GM15510 (cell line): ENCODE results near the gene ZBTB37.

Source experiments
- POLR2A ChIP-seq: IDR thresholded peaks from 3 replicates; pipeline ENCODE4 v1.6.1; 2011; ENCODE audit warnings: borderline replicate concordance; ENCODE audit not compliant: insufficient read length; ENCODE audit errors: extremely low read depth

The ZBTB37 gene

GRCh38 chr1:173868266-173869020 is at the start of gene ZBTB37:
ZBTB37 (plus strand) TSS chr1:173868380; CDS start chr1:173870226, 1,846 bp downstream.
- no peak for TF ChIP-seq POLR2A

- no peak for TF ChIP-seq POLR2A
Observed at GRCh38 chr1:173818459-173818858, 49.7 kb upstream of the ZBTB37 start.

DNA sequence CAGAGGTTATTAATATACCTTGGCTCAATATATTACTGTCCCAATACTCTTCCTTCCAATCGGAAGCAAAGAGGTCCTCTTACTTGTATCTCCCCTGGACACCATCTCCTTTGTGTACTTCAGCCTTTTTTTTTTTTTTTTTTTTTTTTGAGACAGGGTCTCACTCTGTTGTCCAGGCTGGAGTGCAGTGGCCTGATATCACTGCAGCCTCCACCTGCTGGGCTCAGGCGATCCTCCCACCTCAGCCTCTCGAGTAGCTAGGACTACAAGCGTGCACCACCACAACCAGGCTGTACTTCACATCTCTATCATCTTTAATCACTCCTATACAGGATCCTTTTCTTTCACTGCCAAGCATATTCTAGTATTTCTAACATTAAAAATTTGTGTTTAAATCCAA is 46.5 kb upstream of the ZBTB37 start:
- TF ChIP-seq POLR2A: no peak

DNA sequence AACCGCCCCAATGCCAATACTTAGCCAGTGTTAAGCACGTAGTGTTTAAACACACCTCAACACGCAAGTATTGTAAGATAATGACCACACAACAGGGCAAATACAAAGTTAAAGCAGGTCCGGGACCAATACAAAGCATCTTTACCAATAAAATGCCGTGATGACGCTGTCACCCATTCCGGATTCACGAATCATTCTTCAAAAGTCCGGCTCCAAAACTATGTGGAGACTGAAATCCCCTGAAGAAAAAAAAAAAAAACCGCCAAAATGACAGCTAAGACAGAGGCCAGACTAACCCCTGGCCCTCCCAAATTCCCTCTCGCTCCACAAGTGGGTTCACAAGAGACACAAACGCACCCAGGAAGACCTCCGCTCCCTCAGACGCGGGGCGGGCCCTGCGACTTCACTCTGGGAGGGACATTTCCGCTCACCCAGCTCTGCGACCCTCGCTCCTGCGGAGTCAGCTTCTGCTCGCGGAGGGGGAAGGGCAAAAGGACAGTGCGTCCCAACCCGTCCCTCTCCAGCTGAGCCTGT is 44.3 kb upstream of the ZBTB37 start:
- TF ChIP-seq POLR2A: peak; percentile 58

DNA sequence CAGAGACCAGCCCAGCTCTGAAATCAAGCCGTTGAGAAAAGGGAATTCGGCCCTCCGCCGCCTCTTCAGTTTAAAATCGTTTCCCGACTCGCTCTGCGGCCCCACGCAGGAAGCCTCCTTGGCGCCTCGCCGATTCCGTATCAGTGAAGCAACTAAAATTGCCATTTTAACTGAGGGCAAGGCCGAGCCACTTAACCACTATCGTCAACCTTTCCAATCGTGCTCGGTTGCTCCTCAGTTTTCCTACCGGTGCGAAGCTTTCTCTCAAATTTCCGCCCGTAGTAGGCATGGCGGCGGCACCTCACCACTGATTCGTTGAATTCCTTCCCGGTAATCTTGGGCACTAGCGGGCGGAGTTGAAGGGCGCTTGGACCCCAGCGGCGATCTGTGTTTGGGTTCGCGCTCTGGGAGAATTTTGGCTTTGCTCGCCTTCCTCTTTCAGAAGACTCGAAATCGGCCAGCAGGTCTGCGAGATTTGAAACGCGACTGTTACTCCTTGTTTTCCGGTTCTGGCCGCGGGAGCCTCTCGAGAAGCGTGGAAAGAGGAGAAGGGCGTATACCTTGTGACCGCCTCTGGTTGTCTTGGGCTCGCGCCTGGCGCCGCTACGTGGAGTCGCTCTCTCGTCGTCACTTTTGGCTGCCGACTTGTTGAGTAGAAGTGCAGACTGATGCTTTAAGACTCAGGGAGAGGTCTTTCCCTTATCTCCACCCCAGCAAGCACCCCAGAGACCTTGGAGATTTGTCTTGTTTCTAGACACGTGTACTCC is 43.7 kb upstream of the ZBTB37 start, which contains the start of the genes CENPL and DARS2:
Gene CENPL, minus strand, starts transcription at position 569 of the 767 bp plus-strand sequence. CDS start 13,584 bp downstream, outside the sequence.
Gene DARS2, plus strand, starts transcription at position 359 of the 767 bp plus-strand sequence. CDS start 557 bp downstream, outside the sequence.
- peak; percentile 57 for TF ChIP-seq POLR2A

GRCh38 chr1:173827611-173828010 is 40.6 kb upstream of the ZBTB37 start:
- no peak for TF ChIP-seq POLR2A

GRCh38 chr1:173832748-173833147 is 35.4 kb upstream of the ZBTB37 start:
- TF ChIP-seq POLR2A: no peak

DNA sequence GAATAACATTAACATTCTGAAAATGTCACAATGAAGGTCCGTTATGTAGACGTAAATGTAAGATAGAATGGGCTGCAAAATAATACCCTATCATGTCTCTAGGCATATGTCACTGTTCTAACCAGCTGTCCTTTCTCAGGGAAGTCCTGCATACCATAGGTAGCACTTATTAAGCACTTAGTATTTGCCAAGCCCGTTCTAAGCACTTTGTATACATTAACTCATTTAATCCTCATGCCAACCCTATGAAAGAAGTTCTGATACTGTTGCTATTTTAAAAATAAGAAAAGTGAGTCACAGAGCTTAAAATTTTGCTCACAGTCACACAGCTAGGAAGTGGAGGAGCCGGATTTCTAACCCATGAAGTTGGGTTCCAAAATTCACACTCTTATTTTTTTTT is 16.1 kb upstream of the ZBTB37 start:
- no peak for TF ChIP-seq POLR2A

DNA sequence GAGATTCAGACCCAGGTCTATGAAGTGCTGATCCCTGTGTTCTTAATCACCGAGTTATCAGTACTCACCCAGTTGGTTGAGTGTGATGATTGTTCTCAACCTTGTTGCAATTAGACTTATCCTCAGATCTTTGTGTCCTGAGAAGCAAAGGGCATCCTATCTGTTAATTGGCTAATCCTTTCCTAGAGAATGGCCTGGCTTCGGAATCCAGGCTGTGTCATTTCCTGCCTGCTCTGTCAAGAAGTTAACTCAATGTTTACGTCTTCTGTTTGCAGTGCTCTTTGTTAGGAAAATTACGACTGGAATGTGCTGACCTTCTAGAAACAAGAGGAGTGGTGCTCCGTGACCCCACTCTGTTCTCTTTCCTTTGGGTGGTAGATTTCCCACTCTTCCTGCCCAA is 15.1 kb upstream of the ZBTB37 start:
- TF ChIP-seq POLR2A: no peak

DNA sequence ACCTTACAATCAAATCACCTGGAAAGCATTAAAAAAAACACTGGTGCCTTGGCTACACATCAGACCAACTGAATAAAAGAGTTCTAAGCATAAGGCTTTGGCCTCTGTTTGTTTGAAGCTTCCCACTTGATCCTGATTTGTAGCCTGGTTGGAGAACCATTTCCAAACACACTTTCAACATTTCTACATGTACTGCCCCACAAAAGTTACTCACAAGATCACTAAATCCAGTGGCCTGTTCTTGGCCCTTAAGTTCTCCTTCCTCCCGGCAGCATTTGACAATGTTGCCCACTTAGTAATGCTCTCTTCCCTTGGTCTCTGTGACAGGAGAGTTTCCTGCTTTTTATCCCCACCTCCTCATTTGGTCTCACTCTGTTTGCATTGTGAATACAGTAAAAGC is 12.2 kb upstream of the ZBTB37 start:
- TF ChIP-seq POLR2A: no peak

GRCh38 chr1:173856903-173857302 is 11.3 kb upstream of the ZBTB37 start:
- no peak for TF ChIP-seq POLR2A

DNA sequence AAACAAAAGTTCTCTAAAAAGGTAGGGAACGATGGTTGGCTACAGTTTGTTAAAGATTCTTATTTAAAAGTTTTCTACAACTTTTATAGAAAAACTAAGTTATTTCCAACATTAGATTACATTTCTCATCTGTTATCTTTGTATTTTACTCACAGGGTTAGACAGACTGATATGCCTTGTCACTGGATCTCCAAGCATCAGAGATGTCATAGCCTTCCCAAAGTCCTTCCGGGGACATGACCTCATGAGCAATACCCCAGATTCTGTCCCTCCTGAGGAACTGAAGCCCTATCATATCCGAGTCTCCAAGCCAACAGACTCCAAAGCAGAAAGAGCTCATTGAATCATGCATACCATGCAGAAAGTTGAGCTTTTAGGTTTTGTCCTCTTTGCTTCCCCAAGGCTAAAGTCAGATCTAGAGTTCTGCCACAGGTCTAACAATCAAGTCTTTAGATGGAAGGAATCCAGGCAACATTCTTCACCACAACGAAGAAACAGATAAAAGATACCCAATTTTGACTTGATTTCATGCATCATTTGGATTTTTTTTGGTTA is 10.7 kb upstream of the ZBTB37 start:
- no peak for TF ChIP-seq POLR2A

- no peak for TF ChIP-seq POLR2A
Observed at GRCh38 chr1:173860065-173860464, 8.1 kb upstream of the ZBTB37 start.

GRCh38 chr1:173861731-173862145 is 6.4 kb upstream of the ZBTB37 start:
- no peak for TF ChIP-seq POLR2A
